Subcutaneous abdominal adipose tissue (tissue), 5 donors: ENCODE data around the gene NRIP1.

ENCODE experiments used
- H3K27ac ChIP-seq: one replicate; pipeline ENCODE4 v1.7.0; 2013; ENCODE audit warnings: low read depth, mild to moderate bottlenecking, inconsistent platforms, low read length, moderate library complexity
- H3K27me3 ChIP-seq, 5 donors: one replicate each; pipeline ENCODE4 v1.7.0; 2013; ENCODE audit warnings: low read length in 5 of 5, inconsistent platforms in 1 of 5; ENCODE audit not compliant: control insufficient read depth in 5 of 5, insufficient read depth in 4 of 5
- H3K36me3 ChIP-seq, 5 donors: one replicate each; pipeline ENCODE4 v1.7.0; 2013; ENCODE audit warnings: low read length in 5 of 5; ENCODE audit not compliant: control insufficient read depth in 5 of 5, insufficient read depth in 5 of 5
- H3K4me1 ChIP-seq, 5 donors: one replicate each; pipeline ENCODE4 v1.7.0; 2013; ENCODE audit warnings: low read length in 5 of 5, mild to moderate bottlenecking in 3 of 5, moderate library complexity in 1 of 5; ENCODE audit not compliant: control insufficient read depth in 5 of 5, insufficient read depth in 5 of 5
- H3K4me3 ChIP-seq, 5 donors: one replicate each; pipeline ENCODE4 v1.7.0; 2013; ENCODE audit warnings: low read length in 5 of 5, low read depth in 1 of 5
- H3K9ac ChIP-seq, 5 donors: one replicate each; pipeline ENCODE4 v1.7.0; 2013; ENCODE audit warnings: low read length in 5 of 5, mild to moderate bottlenecking in 4 of 5, moderate library complexity in 3 of 5
- H3K9me3 ChIP-seq, 5 donors: one replicate each; pipeline ENCODE4 v1.7.0; 2013; ENCODE audit warnings: low read length in 5 of 5; ENCODE audit not compliant: control insufficient read depth in 5 of 5
- donor health status: healthy.
- donor health status: healthy.
- donor health status: healthy.
- donor health status: healthy.
- donor health status: healthy.

NRIP1 gene

DNA sequence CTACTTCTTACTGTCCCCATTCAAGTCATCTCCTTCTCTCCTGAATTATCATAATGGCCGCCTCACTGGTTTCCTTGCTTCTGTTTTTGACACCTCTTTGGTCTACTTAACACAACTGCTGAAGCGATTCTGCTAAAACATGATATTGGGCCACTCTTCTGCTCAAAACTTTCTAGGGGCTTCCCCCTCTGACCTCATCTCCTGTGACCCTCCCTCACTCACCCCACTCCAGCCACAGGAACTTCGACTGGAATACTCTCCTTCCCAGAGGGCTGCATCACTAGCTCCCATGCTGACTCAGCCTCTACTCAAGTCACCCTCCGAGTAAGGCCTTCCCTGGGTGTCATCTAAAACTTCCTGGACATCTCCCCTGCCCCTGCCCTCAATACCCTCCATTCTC is 35.7 kb downstream of the NRIP1 start:
- Histone ChIP-seq H3K9me3 (no peaks in the 10 kb centered on the region), H3K4me1 (peaks cover 0 to 26% (median 8%) of the 10 kb centered on the region in 5 donors)

DNA sequence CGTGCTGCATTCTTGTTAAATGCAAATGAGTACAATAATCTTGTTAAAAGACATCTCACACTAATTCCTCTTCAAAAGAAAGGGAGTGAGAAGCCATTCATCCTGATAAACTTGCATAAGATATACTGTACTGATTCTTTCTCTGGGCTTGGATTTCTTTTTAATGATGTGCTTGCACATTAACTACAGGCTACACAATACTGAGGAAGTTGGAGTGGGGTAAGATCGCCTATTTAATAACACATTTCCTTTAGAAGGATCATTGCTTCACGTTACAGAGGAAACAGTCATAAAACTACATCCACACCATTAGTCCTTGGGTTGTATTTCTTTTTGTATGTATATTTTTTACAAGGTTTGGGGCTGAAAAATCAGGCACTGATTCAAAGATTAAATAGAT is 36.6 kb downstream of the NRIP1 start:
- peaks cover 0 to 19% (median 3%) of the 10 kb centered on the region in 5 donors for H3K4me1 ChIP-seq
- H3K9me3 ChIP-seq: no peaks in the 10 kb centered on the region
- no peak overlapping the region for H3K9ac ChIP-seq
- peaks cover 0 to 16% (median 2%) of the 10 kb centered on the region in 5 donors for H3K36me3 ChIP-seq
- no peak overlapping the region for H3K4me3 ChIP-seq
- no peaks in the 10 kb centered on the region for H3K27me3 ChIP-seq
- H3K27ac ChIP-seq: peak overlapping the region; percentile 47

More for the DNA sequence above, 35.7 kb downstream of the NRIP1 start:
- Histone ChIP-seq H3K27ac (peak overlapping the region; percentile 47), H3K36me3 (peaks cover 0 to 19% (median 2%) of the 10 kb centered on the region in 5 donors), H3K4me3 (no peak overlapping the region), H3K9ac (no peak overlapping the region), H3K27me3 (no peaks in the 10 kb centered on the region)

DNA sequence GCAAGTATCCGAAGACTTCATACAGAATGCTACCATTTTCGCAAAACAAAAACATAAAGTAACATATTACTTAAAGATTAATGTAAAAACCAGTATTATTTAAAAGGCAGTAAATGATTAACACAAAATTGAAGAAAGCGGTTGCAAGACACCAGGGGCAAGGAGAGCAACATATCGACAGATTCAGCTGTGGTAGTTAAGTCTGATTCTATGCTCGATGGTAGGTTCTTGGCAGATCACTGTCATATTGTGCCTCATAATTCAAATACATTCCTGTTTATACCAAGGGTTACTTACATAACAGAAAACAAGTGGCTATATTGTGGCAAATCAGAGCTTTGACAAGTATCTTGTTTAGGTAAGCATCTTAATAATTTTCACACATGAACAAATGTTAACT is 37.7 kb downstream of the NRIP1 start:
- Histone ChIP-seq H3K27me3 (no peaks in the 10 kb centered on the region), H3K27ac (peak overlapping the region; percentile 34), H3K4me1 (peaks cover 0 to 19% (median 3%) of the 10 kb centered on the region in 5 donors), H3K4me3 (no peak overlapping the region), H3K36me3 (peaks cover 0 to 14% (median 2%) of the 10 kb centered on the region in 5 donors), H3K9ac (no peak overlapping the region), H3K9me3 (no peaks in the 10 kb centered on the region)

DNA sequence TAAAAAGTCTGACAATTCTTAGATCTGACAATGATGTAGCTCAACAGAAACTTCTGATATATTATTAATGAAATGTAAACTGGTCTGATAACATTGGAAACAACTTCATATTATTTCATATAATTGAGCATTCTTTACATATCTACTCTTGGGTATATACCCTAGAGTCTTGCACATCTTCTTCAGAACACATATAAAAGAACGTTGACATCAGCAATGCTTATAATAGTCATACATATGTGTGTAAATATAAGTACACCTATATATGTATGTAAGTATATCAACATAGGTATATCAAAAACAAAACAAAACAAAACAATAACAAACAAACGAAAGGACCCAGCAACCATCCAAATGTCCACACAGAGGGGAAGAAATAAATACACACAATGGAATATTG is 38.4 kb downstream of the NRIP1 start:
- Histone ChIP-seq H3K4me1 (peaks cover 0 to 16% (median 3%) of the 10 kb centered on the region in 5 donors), H3K9me3 (no peaks in the 10 kb centered on the region), H3K27ac (no peak overlapping the region), H3K36me3 (peaks cover 0 to 14% (median 2%) of the 10 kb centered on the region in 5 donors), H3K9ac (no peak overlapping the region), H3K27me3 (no peaks in the 10 kb centered on the region), H3K4me3 (no peak overlapping the region)

DNA sequence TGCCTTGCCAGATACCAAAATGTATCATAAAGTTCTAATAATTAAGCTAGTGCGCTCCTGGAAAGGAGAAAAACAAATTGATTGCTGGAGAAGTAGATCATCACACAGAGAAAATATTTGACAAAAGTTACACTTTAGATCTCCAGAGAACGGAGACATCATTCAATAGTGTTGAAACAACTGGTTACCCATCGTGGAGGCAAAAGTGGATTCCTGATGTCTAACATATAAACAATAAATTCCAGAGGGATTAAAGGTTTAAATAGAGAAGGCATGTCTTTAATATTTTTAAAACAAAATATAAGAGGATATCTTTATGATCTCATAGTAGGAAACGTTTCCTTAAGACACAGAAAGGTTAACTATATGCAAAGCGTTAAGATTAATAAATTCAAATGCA is 41.0 kb downstream of the NRIP1 start:
- Histone ChIP-seq H3K4me3 (no peak overlapping the region), H3K9ac (no peak overlapping the region), H3K27ac (peak overlapping the region; percentile 6), H3K36me3 (peaks cover 0 to 4% (median 0%) of the 10 kb centered on the region in 5 donors), H3K9me3 (no peaks in the 10 kb centered on the region), H3K4me1 (peaks cover 0 to 6% (median 3%) of the 10 kb centered on the region in 5 donors), H3K27me3 (no peaks in the 10 kb centered on the region)

DNA sequence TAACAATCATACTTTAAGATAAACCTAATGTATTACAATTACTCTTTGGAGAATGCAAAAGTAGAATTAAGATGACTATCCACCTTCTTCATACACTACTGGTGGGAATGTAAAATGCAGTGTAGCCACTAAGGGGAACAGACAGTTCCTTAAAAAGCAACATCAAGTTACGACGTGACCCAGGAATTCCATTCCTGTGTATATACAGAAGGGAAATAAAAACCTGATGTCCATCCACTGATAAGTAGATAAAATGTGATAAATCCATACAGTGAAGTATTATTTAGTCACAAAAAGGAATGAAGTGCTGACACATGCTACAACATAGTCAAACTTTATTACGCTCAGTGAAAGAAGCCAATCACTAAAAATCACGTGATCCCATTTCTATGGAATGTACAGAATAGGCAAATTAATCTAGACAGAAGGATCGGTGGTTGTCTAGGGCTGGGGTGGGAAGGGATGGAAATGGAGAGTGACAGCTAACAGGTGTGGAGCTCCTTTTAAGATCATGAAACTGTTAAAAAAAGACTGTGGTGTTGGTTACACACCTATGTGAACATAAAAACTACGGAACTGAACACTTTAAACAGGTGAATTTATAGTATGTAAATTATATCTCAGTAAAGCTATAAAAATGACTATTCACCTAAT is 42.1 kb downstream of the NRIP1 start:
- Histone ChIP-seq H3K36me3 (no peaks in the 10 kb centered on the region), H3K4me3 (no peak overlapping the region), H3K27ac (no peak overlapping the region), H3K27me3 (no peaks in the 10 kb centered on the region), H3K9ac (no peak overlapping the region), H3K9me3 (no peaks in the 10 kb centered on the region), H3K4me1 (peaks cover 0 to 3% (median under 1%) of the 10 kb centered on the region in 5 donors)

DNA sequence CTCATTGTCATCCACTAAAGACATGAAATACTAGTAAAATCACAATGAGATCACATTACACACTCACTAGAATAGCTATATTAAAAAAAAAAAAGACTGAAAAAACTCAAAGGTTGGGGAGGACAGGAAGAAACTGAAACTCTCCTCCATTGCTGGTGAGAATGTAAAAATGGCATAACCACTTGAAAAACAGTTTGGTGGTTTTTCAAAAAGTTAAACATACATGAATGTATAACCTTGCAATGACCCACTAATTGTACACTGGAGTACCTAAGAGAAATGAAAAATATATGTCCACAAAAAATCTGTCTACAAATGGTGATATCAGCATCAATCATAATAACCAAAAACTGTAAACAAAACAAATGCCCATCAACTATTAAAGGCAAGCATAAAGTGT is 44.0 kb downstream of the NRIP1 start:
- Histone ChIP-seq H3K9ac (no peak overlapping the region), H3K9me3 (no peaks in the 10 kb centered on the region), H3K4me1 (peaks cover 0 to 6% (median 0%) of the 10 kb centered on the region in 5 donors), H3K27me3 (no peaks in the 10 kb centered on the region), H3K4me3 (no peak overlapping the region), H3K36me3 (no peaks in the 10 kb centered on the region), H3K27ac (no peak overlapping the region)

DNA sequence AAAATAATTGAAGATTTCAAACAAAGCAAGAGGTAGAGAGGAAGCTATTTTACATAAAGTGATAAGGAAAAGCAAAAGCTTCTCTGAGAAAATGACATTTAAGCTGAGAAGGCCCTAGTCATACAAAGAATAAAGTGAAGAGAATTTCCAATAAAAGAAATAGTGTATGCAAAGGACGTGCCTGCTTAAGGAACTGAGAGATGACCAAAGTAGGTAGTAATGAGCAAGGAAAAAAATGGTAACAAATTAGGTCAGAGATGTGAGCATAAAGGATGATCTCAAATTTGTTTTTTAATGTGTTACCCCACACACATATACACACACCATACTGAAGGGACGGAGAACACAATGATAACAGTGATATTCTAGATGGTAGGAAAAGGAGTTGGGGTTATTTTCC is 46.4 kb downstream of the NRIP1 start:
- Histone ChIP-seq H3K9me3 (no peaks in the 10 kb centered on the region), H3K9ac (no peak overlapping the region), H3K4me1 (peaks cover 0 to 7% (median 0%) of the 10 kb centered on the region in 5 donors), H3K36me3 (peaks cover 0 to 7% (median 0%) of the 10 kb centered on the region in 5 donors), H3K27ac (peak overlapping the region; percentile 71), H3K27me3 (no peaks in the 10 kb centered on the region), H3K4me3 (no peak overlapping the region)

DNA sequence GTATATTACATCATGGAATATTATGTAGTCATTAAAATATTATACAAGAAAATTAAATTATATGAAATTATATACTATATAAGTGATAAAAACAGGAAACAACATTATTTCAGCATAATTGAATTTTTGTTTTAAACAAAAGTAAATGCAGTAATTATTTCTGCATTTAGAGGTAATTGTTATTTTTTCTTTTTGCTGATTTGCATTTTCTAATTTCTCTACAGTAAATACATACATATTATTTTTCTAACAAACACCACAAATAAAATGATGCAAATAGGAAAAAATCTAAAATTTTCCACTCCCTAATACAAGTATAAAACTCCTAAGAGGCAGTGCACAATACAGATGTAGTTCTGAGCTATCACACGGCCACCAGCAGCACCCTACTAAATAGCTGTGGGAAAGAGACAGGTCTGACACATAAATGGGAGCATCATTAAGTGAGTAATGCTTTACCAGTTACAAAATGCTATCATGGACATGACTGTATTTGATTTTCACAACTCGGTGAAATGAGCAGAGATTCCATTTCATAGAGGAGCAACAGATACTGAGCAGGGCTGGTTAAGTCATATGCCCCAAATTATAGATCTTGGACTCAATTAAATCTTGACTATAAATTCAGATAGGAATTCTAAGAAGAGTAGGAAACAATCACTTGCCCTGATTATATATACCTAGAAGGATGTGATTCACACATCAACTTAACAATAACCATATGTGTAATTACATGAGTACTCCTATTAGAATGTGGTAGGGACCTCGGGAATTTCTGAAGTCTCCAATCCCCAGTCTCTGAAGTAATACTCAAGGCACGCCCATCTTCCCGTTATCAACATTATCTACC is 49.0 kb downstream of the NRIP1 start:
- H3K36me3 ChIP-seq: peaks cover 0 to 11% (median 0%) of the 10 kb centered on the region in 5 donors
- H3K9ac ChIP-seq: peak overlapping the region in 1 of 5 donors; percentile 14
- peaks cover 0 to 3% (median 0%) of the 10 kb centered on the region in 5 donors for H3K4me1 ChIP-seq
- H3K27me3 ChIP-seq: no peaks in the 10 kb centered on the region
- H3K27ac ChIP-seq: peak overlapping the region; percentile 66
- H3K4me3 ChIP-seq: no peak overlapping the region
- no peaks in the 10 kb centered on the region for H3K9me3 ChIP-seq

DNA sequence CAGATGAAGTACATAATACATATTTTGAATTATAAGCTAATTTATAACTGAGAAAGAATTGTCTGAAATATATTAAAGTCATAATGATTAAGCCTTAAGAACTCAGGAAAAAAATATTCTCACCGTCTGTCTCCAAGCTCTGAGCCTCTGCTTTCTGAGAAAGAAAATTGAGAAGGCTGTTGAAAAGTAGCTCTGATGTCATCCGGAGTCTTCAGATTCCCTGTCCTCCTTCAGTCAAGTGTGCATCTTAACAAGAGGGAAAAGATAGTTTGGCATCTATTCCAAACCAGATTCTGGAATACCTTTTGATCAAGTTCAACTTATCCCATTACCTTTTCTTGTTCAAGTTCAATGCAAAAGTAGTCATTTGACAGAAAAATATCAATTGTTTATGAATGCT is 50.6 kb downstream of the NRIP1 start:
- Histone ChIP-seq H3K9ac (peak overlapping the region in 1 of 5 donors; percentile 40), H3K27me3 (no peaks in the 10 kb centered on the region), H3K4me3 (no peak overlapping the region), H3K9me3 (no peaks in the 10 kb centered on the region), H3K27ac (peak overlapping the region; percentile 54), H3K36me3 (peaks cover 0 to 16% (median 0%) of the 10 kb centered on the region in 5 donors), H3K4me1 (peaks cover 0 to 3% (median 0%) of the 10 kb centered on the region in 5 donors)
